Rectal smooth muscle tissue (tissue), 1 donor: Measurements from ENCODE around the gene RANBP17.
"Not testable (repeated sequence)": the region's sequence is repeated elsewhere in the genome, so short reads cannot be mapped to it uniquely, and the experiment has no call there.

Experiments used
- H3K27ac ChIP-seq: one replicate; pipeline ENCODE4 v1.7.0; 2013; ENCODE audit warnings: low read depth, low read length, inconsistent platforms
- H3K27me3 ChIP-seq: one replicate; pipeline ENCODE4 v1.7.0; 2013; ENCODE audit warnings: low read length; ENCODE audit not compliant: control insufficient read depth, insufficient read depth
- H3K36me3 ChIP-seq: one replicate; pipeline ENCODE4 v1.7.0; 2013; ENCODE audit warnings: low read length; ENCODE audit not compliant: control insufficient read depth, insufficient read depth
- H3K4me1 ChIP-seq: one replicate; pipeline ENCODE4 v1.7.0; 2013; ENCODE audit warnings: low read length; ENCODE audit not compliant: control insufficient read depth, insufficient read depth
- H3K4me3 ChIP-seq: one replicate; pipeline ENCODE4 v1.7.0; 2013; ENCODE audit warnings: low read length
- H3K9ac ChIP-seq: one replicate; pipeline ENCODE4 v1.7.0; 2013; ENCODE audit warnings: low read length

Gene RANBP17

GRCh38 chr5:170920196-170920595, 58.4 kb downstream of the RANBP17 start:
- Histone ChIP-seq H3K27ac (no peak overlapping the region), H3K4me3 (no peak overlapping the region), H3K36me3 (no peaks in the 10 kb centered on the region), H3K27me3 (no peaks in the 10 kb centered on the region), H3K9ac (no peak overlapping the region), H3K4me1 (no peaks in the 10 kb centered on the region)

- H3K9ac ChIP-seq, H3K4me1 ChIP-seq, H3K27me3 ChIP-seq, H3K36me3 ChIP-seq, H3K27ac ChIP-seq, H3K4me3 ChIP-seq: not testable (repeated sequence)
These were observed 60.5 kb downstream of the RANBP17 start for GRCh38 chr5:170922331-170922730.

GRCh38 chr5:170923910-170924620, 62.2 kb downstream of the RANBP17 start:
- H3K36me3 ChIP-seq = no peaks in the 10 kb centered on the region
- H3K9ac ChIP-seq = no peak overlapping the region
- H3K27me3 ChIP-seq = no peaks in the 10 kb centered on the region
- no peak overlapping the region for H3K4me3 ChIP-seq
- H3K27ac ChIP-seq = no peak overlapping the region
- no peaks in the 10 kb centered on the region for H3K4me1 ChIP-seq

DNA sequence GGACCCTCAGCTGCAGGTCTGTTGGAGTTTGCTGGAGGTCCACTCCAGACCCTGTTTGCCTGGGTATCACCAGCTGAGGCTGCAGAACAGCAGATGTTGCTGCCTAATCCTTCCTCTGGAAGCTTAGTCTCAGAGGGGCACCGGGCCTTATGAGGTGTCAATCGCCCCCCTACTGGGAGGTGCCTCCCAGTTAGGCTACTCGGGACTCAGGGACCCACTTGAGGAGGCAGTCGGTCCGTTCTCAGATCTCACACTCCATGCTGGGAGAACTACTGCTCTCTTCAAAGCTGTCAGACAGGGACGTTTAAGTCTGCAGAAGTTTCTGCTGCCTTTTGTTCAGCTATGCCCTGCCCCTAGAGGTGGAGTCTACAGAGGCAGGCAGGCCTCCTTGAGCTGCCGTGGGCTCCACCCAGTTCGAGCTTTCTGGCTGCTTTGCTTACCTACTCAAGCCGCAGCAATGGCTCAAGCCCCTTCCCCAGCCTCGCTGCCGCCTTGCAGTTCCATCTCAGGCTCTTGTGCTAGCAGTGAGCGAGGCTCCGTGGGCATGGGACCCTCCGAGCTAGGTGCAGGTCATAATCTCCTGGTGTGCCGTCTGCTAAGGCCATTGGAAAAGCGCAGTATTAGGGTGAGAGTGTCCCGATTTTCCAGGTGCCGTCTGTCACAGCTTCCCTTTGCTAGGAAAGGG, 73.9 kb downstream of the RANBP17 start:
- not testable (repeated sequence) for H3K4me1 ChIP-seq, H3K36me3 ChIP-seq, H3K27ac ChIP-seq, H3K27me3 ChIP-seq, H3K9ac ChIP-seq, H3K4me3 ChIP-seq

DNA sequence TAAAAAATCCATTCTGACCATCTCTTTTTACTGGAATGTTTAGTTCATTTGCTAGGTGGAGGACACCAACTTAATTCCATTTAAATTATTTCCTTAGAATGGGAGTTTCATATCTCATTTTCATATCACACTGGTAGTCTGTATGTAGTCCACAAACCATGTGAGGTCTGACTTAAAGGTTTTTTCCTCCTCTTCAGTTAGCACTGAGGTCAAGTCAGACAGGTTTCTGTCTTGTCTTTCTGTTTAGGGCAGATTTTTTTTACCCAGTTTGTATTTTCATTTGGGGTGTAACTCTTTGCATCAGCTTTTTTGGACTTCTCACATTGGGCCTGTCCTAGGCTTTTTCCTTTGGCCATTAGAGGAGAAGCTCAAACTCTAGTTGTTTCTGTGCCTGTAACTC, 75.3 kb downstream of the RANBP17 start:
- no peak overlapping the region for H3K4me3 ChIP-seq
- no peaks in the 10 kb centered on the region for H3K36me3 ChIP-seq
- no peak overlapping the region for H3K27ac ChIP-seq
- H3K27me3 ChIP-seq = no peaks in the 10 kb centered on the region
- no peaks in the 10 kb centered on the region for H3K4me1 ChIP-seq
- no peak overlapping the region for H3K9ac ChIP-seq

DNA sequence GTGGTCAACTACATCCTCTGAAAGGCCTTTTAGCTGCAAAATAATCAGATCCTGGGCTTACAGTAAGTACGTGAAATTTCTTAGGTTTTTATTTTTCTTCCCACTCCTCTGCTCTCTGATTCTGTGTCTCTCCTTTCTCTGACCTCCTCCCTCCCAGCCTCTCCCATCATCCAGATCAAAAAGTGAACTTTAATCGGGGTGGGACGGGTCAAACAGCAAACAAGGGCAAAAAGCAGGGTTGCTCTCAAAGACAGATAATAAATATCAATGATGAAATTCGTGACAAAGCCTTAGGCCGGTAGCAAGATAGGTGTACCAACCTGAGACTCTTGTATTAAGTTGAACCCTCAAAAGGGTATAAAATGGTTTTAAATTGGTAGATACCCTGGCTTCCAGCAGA, 76.1 kb downstream of the RANBP17 start:
- H3K4me3 ChIP-seq = no peak overlapping the region
- no peak overlapping the region for H3K27ac ChIP-seq
- no peaks in the 10 kb centered on the region for H3K4me1 ChIP-seq
- H3K9ac ChIP-seq = no peak overlapping the region
- H3K36me3 ChIP-seq = no peaks in the 10 kb centered on the region
- H3K27me3 ChIP-seq = no peaks in the 10 kb centered on the region

- Histone ChIP-seq H3K4me1 (no peaks in the 10 kb centered on the region), H3K9ac (no peak overlapping the region), H3K4me3 (no peak overlapping the region), H3K27ac (no peak overlapping the region), H3K27me3 (no peaks in the 10 kb centered on the region), H3K36me3 (no peaks in the 10 kb centered on the region)
These were observed 77.4 kb downstream of the RANBP17 start for GRCh38 chr5:170939178-170939577.

GRCh38 chr5:170941788-170942187, 80.0 kb downstream of the RANBP17 start:
- H3K4me3 ChIP-seq = no peak overlapping the region
- H3K4me1 ChIP-seq = no peaks in the 10 kb centered on the region
- no peak overlapping the region for H3K9ac ChIP-seq
- no peaks in the 10 kb centered on the region for H3K27me3 ChIP-seq
- H3K36me3 ChIP-seq = no peaks in the 10 kb centered on the region
- no peak overlapping the region for H3K27ac ChIP-seq

DNA sequence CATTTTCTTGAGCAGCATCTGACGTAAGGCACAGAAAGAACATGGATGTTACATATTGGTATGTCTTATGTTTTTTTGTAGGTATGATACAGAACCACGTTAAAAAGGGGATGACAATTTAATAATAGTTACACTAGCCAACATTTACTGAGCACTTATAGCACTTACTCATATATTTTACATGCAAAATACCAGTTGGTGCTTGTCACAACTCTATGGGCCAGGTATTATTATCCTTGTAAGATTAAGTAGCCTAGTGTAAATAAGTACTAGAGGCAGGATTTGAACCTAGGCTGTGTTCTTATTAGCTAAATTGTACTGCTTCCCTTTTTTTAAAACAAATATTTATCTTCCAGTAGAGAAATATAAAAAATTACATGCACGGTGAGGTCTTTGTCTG, 83.5 kb downstream of the RANBP17 start:
- Histone ChIP-seq H3K9ac (no peak overlapping the region), H3K36me3 (no peaks in the 10 kb centered on the region), H3K4me3 (no peak overlapping the region), H3K27me3 (no peaks in the 10 kb centered on the region), H3K4me1 (no peaks in the 10 kb centered on the region), H3K27ac (no peak overlapping the region)

GRCh38 chr5:170960567-170960966, 98.7 kb downstream of the RANBP17 start:
- no peak overlapping the region for H3K4me3 ChIP-seq
- H3K4me1 ChIP-seq = no peaks in the 10 kb centered on the region
- no peaks in the 10 kb centered on the region for H3K27me3 ChIP-seq
- H3K27ac ChIP-seq = no peak overlapping the region
- no peak overlapping the region for H3K9ac ChIP-seq
- H3K36me3 ChIP-seq = no peaks in the 10 kb centered on the region

GRCh38 chr5:170963521-170963920, 101.7 kb downstream of the RANBP17 start:
- Histone ChIP-seq H3K36me3 (no peaks in the 10 kb centered on the region), H3K4me1 (no peaks in the 10 kb centered on the region), H3K27me3 (no peaks in the 10 kb centered on the region), H3K27ac (no peak overlapping the region), H3K9ac (no peak overlapping the region), H3K4me3 (no peak overlapping the region)

DNA sequence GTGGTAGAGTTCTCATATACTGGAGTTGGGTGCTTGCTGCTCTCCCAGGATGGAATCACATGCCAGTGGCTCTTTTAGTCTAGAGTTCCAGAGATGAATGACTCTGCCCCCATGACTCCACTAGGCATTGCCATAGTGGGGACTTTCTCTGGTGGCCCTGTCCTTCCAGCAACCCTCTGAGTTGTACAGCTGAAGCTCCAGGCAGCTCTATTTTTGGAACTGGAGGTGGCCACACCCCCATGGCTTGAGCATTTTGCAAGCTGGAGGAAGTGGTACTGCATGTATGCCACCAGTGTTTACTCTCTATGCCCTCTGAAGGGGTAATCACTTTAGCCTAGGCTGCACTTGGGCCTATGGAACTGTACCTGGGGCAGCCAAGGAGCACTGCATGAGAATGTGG, 112.6 kb downstream of the RANBP17 start:
- no peaks in the 10 kb centered on the region for H3K36me3 ChIP-seq
- H3K4me3 ChIP-seq = no peak overlapping the region
- no peak overlapping the region for H3K9ac ChIP-seq
- H3K4me1 ChIP-seq = no peaks in the 10 kb centered on the region
- no peak overlapping the region for H3K27ac ChIP-seq
- no peaks in the 10 kb centered on the region for H3K27me3 ChIP-seq

- H3K27ac ChIP-seq, H3K9ac ChIP-seq, H3K4me1 ChIP-seq, H3K4me3 ChIP-seq, H3K36me3 ChIP-seq, H3K27me3 ChIP-seq: not testable (repeated sequence)
These were observed 118.4 kb downstream of the RANBP17 start for GRCh38 chr5:170980261-170980660.
